Natural killer cell (primary cell): Measurements from ENCODE around the gene BZW2. TPM values are rescaled to one million over a fixed set of nuclear protein-coding genes. Genes with fewer than 3 reads are reported as not detected.
A peak's percentile ranks its signal among the peaks of the same experiment; 100 is the strongest.

ENCODE experiments used
- ATAC-seq, 3 donors: fragments of 150-1000 bp in 2 of 3; fragments of 200-7000 bp in 1 of 3; cut with Tn5 transposase; 1 replicate in 1 of 3; 2 replicates in 2 of 3; pipeline ENCODE4 v1.10.0; 2021; ENCODE audit warnings: mild to moderate bottlenecking in 2 of 3, moderate library complexity in 2 of 3
- DNase-seq, 2 donors: peaks; one replicate each; pipeline versions ENCODE4 v3.0.0 to v3.0.0-alpha.2; 2013 to 2021; ENCODE audit warnings: mixed read lengths in 1 of 2
- H3K27ac ChIP-seq: one replicate; pipeline ENCODE4 v1.5.1; 2013; ENCODE audit warnings: mild to moderate bottlenecking, low read length
- H3K27me3 ChIP-seq: one replicate; pipeline ENCODE4 v1.6.1; 2013; ENCODE audit warnings: low read length; ENCODE audit not compliant: control insufficient read depth, insufficient read depth
- H3K36me3 ChIP-seq: one replicate; pipeline ENCODE4 v1.6.1; 2013; ENCODE audit warnings: low read length; ENCODE audit not compliant: control insufficient read depth, insufficient read depth
- H3K4me1 ChIP-seq: one replicate; pipeline ENCODE4 v1.6.1; 2013; ENCODE audit warnings: low read length; ENCODE audit not compliant: control insufficient read depth, insufficient read depth
- H3K4me3 ChIP-seq: one replicate; pipeline ENCODE4 v1.5.1; 2013; ENCODE audit warnings: low read length
- H3K9me3 ChIP-seq: one replicate; pipeline ENCODE4 v1.6.1; 2013; ENCODE audit warnings: low read length; ENCODE audit not compliant: control insufficient read depth, insufficient read depth
- H3K27ac Mint-ChIP-seq, 2 donors: one replicate each; pipeline ENCODE4 v1.8.0; 2022; ENCODE audit warnings: mild to moderate bottlenecking in 2 of 2, mixed read lengths in 2 of 2, moderate library complexity in 1 of 2
- H3K27me3 Mint-ChIP-seq, 2 donors: one replicate each; pipeline ENCODE4 v1.8.0; 2022; ENCODE audit warnings: low read depth in 2 of 2, mixed read lengths in 2 of 2
- H3K36me3 Mint-ChIP-seq: one replicate; pipeline ENCODE4 v1.8.0; 2022; ENCODE audit warnings: mixed read lengths
- H3K4me1 Mint-ChIP-seq, 2 donors: one replicate each; pipeline ENCODE4 v1.8.0; 2022; ENCODE audit warnings: mixed read lengths in 2 of 2
- H3K4me3 Mint-ChIP-seq: one replicate; pipeline ENCODE4 v1.8.0; 2022; ENCODE audit warnings: mild to moderate bottlenecking, moderate library complexity, mixed read lengths
- H3K9me3 Mint-ChIP-seq, 2 donors: one replicate each; pipeline ENCODE4 v1.8.0; 2022; ENCODE audit warnings: mixed read lengths in 2 of 2
- CTCF ChIP-seq: fragments of 200-600 bp; IDR thresholded peaks from one replicate; pipeline ENCODE4 v1.8.0; 2022; ENCODE audit warnings: antibody characterized with exemption
- WGBS: methylation state at CpG from one replicate; pipeline ENCODE4 v1.1.7; 2013; ENCODE audit warnings: missing lambda C conversion rate; ENCODE audit not compliant: insufficient coverage; 5-methylcytosine and 5-hydroxymethylcytosine counted together
- intact Hi-C: fragments of 100-400 bp; cut with micrococcal nuclease; formaldehyde crosslinking; loops from one replicate; pipeline ENCODE4 v1.14.2; 2022
- total RNA-seq, 4 donors: library from RNA; stranded (reverse); fragments of 120-200 nt in 1 of 4; gene quantifications; one replicate each; pipeline versions ENCODE4 v1.2.3 to v1.2.4, GENCODE V29; 2013 to 2022

BZW2 gene
- total RNA-seq, 3 donors from 2014 or later (not counting 1 experiment from before 2014, with no cell fraction given), result 15.3 to 21.0 (median 19.9) TPM

- H3K9me3 Mint-ChIP-seq, result no peaks in the 10 kb centered on the region
- no peaks in the 10 kb centered on the region for H3K27me3 Mint-ChIP-seq
- H3K4me3 ChIP-seq, result peak overlapping the region; percentile 76
- H3K36me3 ChIP-seq, result no peaks in the 10 kb centered on the region
- H3K36me3 Mint-ChIP-seq, result no peaks in the 10 kb centered on the region
- ATAC-seq (peak in 1 of 3 donors; percentile 2), DNase-seq (no peak)
- intact Hi-C loops, result loop anchor here (5.0 to 10.0 kb wide), 2 partner anchors 82 to 586 kb away; no protein-coding TSS in a partner anchor
- H3K27ac Mint-ChIP-seq, result peak overlapping the region; percentile 94 to 96
- under 1% methylated on average over 27 of the region's 29 CpGs for WGBS
- H3K9me3 ChIP-seq, result no peaks in the 10 kb centered on the region
- H3K4me1 Mint-ChIP-seq, result peaks cover 66 to 72% of the 10 kb centered on the region in 2 donors
- H3K4me1 ChIP-seq, result peaks cover 21% of the 10 kb centered on the region
- no peaks in the 10 kb centered on the region for H3K27me3 ChIP-seq
- TF ChIP-seq CTCF, result no peak
- peak overlapping the region; percentile 92 for H3K27ac ChIP-seq
- H3K4me3 Mint-ChIP-seq, result peak overlapping the region; percentile 99
Observed at GRCh38 chr7:16646472-16647072, 591 bp downstream of the BZW2 start.

GRCh38 chr7:16647435-16647960 is 1.5 kb downstream of the BZW2 start:
- Mint-ChIP-seq H3K27me3 (no peaks in the 10 kb centered on the region), H3K4me3 (peak overlapping the region; percentile 99), H3K4me1 (peaks cover 71 to 72% of the 10 kb centered on the region in 2 donors), H3K9me3 (no peaks in the 10 kb centered on the region), H3K36me3 (no peaks in the 10 kb centered on the region), H3K27ac (peak overlapping the region; percentile 94 to 96)
- no peaks in the 10 kb centered on the region for H3K27me3 ChIP-seq
- WGBS, result 36% methylated on average over 2 of the region's 2 CpGs
- no peak overlapping the region for H3K4me3 ChIP-seq
- H3K4me1 ChIP-seq, result peaks cover 21% of the 10 kb centered on the region
- no peaks in the 10 kb centered on the region for H3K36me3 ChIP-seq
- intact Hi-C loops, result loop anchor here (5.0 to 10.0 kb wide), 2 partner anchors 83 to 585 kb away; no protein-coding TSS in a partner anchor
- DNase-seq (peak in 1 of 2 donors; percentile 12), ATAC-seq (no peak)
- H3K9me3 ChIP-seq, result no peaks in the 10 kb centered on the region
- no peak overlapping the region for H3K27ac ChIP-seq
- no peak for TF ChIP-seq CTCF

GRCh38 chr7:16648551-16648950 is 2.6 kb downstream of the BZW2 start:
- Histone ChIP-seq H3K36me3 (no peaks in the 10 kb centered on the region), H3K4me1 (peaks cover 20% of the 10 kb centered on the region), H3K27ac (no peak overlapping the region), H3K4me3 (no peak overlapping the region), H3K27me3 (no peaks in the 10 kb centered on the region), H3K9me3 (no peaks in the 10 kb centered on the region)
- peaks cover 63 to 66% of the 10 kb centered on the region in 2 donors for H3K4me1 Mint-ChIP-seq
- no peak for DNase-seq
- H3K4me3 Mint-ChIP-seq, result peak overlapping the region; percentile 32
- H3K27me3 Mint-ChIP-seq, result no peaks in the 10 kb centered on the region
- H3K36me3 Mint-ChIP-seq, result no peaks in the 10 kb centered on the region
- intact Hi-C loops, result loop anchor here (5.0 to 10.0 kb wide), 2 partner anchors 84 to 584 kb away; no protein-coding TSS in a partner anchor
- no peaks in the 10 kb centered on the region for H3K9me3 Mint-ChIP-seq
- no peak overlapping the region for H3K27ac Mint-ChIP-seq
- TF ChIP-seq CTCF, result no peak
- no peak for ATAC-seq
- WGBS, result 79% methylated on average over 1 of the region's 1 CpG
